ENCODE data around the gene BPIFA3. TPM values are rescaled to one million over a fixed set of nuclear protein-coding genes. Genes with fewer than 3 reads are reported as not detected.

BPIFA3 gene
- total RNA-seq, 4 donors from 2014 or later = not detected

DNA sequence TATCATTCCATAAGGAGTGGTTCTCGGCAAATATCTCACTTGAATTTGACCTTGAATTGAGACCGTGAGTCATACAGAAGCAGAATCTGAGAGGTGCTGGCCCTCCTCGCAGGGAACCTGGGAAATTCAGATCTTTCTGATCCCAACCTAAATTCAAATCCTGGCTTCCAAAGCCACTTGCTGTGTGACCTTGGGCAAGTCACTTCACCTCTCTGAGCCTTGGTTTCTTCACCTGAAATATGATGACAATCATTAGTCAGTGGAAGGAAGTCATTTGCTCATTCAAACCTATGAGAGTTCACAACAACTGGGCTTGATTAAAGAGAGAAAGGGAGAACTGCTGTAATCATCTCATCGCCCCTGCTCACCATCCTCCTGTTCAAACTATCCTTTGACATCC is 7.2 kb downstream of the BPIFA3 start:
- no peak overlapping the region for H3K27ac ChIP-seq (replicated peaks in 1 of 4)
- no peak overlapping the region for H3K4me3 ChIP-seq
- TF ChIP-seq, protein P1, sequence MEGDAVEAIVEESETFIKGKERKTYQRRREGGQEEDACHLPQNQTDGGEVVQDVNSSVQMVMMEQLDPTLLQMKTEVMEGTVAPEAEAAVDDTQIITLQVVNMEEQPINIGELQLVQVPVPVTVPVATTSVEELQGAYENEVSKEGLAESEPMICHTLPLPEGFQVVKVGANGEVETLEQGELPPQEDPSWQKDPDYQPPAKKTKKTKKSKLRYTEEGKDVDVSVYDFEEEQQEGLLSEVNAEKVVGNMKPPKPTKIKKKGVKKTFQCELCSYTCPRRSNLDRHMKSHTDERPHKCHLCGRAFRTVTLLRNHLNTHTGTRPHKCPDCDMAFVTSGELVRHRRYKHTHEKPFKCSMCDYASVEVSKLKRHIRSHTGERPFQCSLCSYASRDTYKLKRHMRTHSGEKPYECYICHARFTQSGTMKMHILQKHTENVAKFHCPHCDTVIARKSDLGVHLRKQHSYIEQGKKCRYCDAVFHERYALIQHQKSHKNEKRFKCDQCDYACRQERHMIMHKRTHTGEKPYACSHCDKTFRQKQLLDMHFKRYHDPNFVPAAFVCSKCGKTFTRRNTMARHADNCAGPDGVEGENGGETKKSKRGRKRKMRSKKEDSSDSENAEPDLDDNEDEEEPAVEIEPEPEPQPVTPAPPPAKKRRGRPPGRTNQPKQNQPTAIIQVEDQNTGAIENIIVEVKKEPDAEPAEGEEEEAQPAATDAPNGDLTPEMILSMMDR (IDR thresholded peaks at IDR 0.05) = no peak
- no peaks in the 10 kb centered on the region for H3K9me3 ChIP-seq
- peaks cover 0 to 49% (median 2%) of the 10 kb centered on the region in 4 donors for H3K27me3 ChIP-seq
- intact Hi-C loops (cut with DNase I) = no loop called here
- H3K36me3 ChIP-seq = no peaks in the 10 kb centered on the region
- WGBS = 80% methylated on average over 4 of the region's 4 CpGs
- H3K4me1 ChIP-seq = no peaks in the 10 kb centered on the region
- DNase-seq (ENCODE audit: extremely low spot score) = no peak

DNA sequence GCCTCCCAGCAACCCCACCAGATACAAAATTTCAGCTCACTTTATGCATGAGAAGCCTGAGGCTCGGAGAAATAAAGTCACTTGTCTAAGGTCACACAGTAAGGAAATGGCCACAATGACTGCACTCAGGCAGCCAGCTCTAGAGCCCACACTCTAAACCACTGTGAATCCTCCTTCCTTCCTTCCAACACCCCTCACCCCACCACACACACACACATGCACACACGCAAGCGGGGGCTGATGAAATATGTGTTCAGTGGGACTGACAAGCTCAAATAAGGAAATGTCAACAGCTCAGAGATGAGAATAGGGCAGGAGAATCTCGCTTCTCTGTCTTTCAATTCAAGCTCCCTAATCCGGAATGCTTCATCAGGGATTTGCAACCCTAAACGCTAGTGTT is 12.7 kb downstream of the BPIFA3 start:
- DNase-seq (ENCODE audit: extremely low spot score) = no peak
- TF ChIP-seq EP300 (IDR thresholded peaks at IDR 0.05) (no peak), POLR2AphosphoS5 (IDR thresholded peaks at IDR 0.05) (no peak)
- H3K4me3 ChIP-seq = no peak overlapping the region
- H3K27ac ChIP-seq (replicated peaks in 1 of 4) = no peak overlapping the region
- no peaks in the 10 kb centered on the region for H3K9me3 ChIP-seq
- no peaks in the 10 kb centered on the region for H3K4me1 ChIP-seq
- intact Hi-C loops (cut with DNase I) = no loop called here
- H3K36me3 ChIP-seq = no peaks in the 10 kb centered on the region
- peaks cover 0 to 63% (median 2%) of the 10 kb centered on the region in 4 donors for H3K27me3 ChIP-seq
- 50% methylated on average over 6 of the region's 6 CpGs for WGBS

DNA sequence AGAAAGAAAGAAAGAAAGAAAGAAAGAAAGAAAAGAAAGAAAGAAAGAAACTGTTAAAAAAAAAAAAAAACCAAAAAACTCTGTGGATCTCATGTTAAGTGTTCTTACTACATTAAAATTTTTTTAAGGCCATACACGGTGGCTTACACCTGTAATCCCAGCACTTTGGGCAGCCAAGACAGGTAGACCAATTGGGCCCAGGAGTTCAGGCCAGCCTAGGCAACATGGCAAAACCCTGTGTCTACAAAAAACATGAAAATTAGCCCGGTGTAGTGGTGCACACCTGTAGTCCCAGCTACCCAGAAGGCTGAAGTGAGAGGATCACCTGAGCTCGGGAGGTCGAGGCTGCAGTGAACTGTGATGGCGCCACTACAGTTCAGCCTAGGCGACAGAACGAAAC is 14.1 kb downstream of the BPIFA3 start:
- Histone ChIP-seq H3K9me3 (no peaks in the 10 kb centered on the region), H3K36me3 (no peaks in the 10 kb centered on the region), H3K4me1 (no peaks in the 10 kb centered on the region), H3K27ac (replicated peaks in 1 of 4) (no peak overlapping the region), H3K4me3 (no peak overlapping the region), H3K27me3 (peaks cover 0 to 71% (median 2%) of the 10 kb centered on the region in 4 donors)
- 70% methylated on average over 7 of the region's 7 CpGs for WGBS
- DNase-seq (ENCODE audit: extremely low spot score) = no peak
- TF ChIP-seq, protein P1 (IDR thresholded peaks at IDR 0.05) = no peak
- TF ChIP-seq POLR2AphosphoS5 (IDR thresholded peaks at IDR 0.05) = no peak
- TF ChIP-seq EP300 (IDR thresholded peaks at IDR 0.05) = no peak
- TF ChIP-seq POLR2A (IDR thresholded peaks at IDR 0.05; ENCODE audit: low read depth) = no peak
- intact Hi-C loops (cut with DNase I) = no loop called here

DNA sequence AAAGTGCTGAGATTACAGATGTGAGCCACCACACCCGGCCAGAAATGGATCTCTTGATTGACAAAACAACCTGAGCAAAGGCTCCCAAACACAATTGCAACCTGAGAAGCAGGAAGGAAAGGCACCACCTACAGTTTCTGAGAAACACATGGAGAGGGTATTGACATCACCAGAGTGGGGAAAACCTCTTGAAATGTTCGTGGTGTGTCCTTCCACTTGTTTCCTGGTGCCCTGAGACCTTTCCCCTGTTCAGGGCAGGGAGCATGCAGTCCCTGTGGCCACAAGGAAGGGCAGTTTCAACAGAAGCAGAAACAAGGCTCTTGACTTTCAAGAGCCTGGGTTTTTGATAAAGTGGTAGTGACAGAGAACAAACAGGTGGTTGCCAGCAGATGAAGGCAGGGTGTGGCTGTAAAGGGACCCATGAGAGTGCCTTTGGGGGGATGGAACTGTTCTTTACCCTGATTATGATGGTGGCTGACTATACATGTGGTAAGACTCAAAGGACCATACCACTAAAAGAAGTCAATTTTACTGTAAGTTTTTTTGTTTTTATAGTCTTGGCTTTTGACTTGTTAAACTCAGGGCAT is 15.4 kb downstream of the BPIFA3 start:
- H3K4me3 ChIP-seq = no peak overlapping the region
- no peaks in the 10 kb centered on the region for H3K9me3 ChIP-seq
- peaks cover 0 to 67% (median 2%) of the 10 kb centered on the region in 4 donors for H3K27me3 ChIP-seq
- H3K4me1 ChIP-seq = no peaks in the 10 kb centered on the region
- intact Hi-C loops (cut with DNase I) = no loop called here
- no peak for DNase-seq (ENCODE audit: extremely low spot score)
- H3K27ac ChIP-seq (replicated peaks in 1 of 4) = no peak overlapping the region
- 39% methylated on average over 2 of the region's 2 CpGs for WGBS
- TF ChIP-seq, protein P1 (IDR thresholded peaks at IDR 0.05) = no peak
- TF ChIP-seq EP300 (IDR thresholded peaks at IDR 0.05) = no peak
- no peak for TF ChIP-seq POLR2AphosphoS5 (IDR thresholded peaks at IDR 0.05)
- no peak for TF ChIP-seq POLR2A (IDR thresholded peaks at IDR 0.05; ENCODE audit: low read depth)
- no peaks in the 10 kb centered on the region for H3K36me3 ChIP-seq

DNA sequence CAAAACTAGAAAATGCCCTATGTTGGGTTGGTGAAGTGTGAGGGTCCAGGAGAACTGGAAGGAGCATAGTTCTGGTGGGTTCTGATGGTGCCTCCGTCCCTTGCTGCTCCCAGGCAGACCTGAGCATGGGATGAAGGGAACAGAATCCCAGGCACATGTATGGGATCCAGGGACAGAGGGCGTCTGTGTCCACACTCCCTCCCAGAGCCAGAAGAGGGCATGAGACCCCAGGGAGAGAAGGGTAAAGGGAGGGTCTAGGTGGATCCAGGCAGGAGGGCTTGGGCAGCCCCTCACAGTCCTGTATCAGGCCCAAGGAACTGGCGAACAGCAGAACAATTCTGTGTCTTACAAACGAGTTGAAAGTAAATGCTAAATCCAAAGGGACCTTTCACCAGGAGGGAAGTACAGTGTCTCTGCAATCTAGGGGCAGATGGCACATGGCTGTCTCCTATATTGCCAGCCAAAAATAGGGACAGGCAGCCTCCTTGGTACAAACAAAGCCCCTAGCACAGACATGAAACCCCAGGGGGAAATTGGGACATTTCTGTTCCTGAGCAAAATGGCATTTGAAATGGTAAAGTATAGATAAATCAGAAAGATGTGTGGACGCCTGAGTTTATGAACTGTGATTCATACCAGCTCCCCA is 16.1 kb downstream of the BPIFA3 start:
- peaks cover 0 to 67% (median 2%) of the 10 kb centered on the region in 4 donors for H3K27me3 ChIP-seq
- TF ChIP-seq EP300 (IDR thresholded peaks at IDR 0.05) = no peak
- TF ChIP-seq, protein P1 (IDR thresholded peaks at IDR 0.05) = no peak
- no peak for TF ChIP-seq POLR2A (IDR thresholded peaks at IDR 0.05; ENCODE audit: low read depth)
- TF ChIP-seq POLR2AphosphoS5 (IDR thresholded peaks at IDR 0.05) = no peak
- no peaks in the 10 kb centered on the region for H3K36me3 ChIP-seq
- H3K4me1 ChIP-seq = no peaks in the 10 kb centered on the region
- intact Hi-C loops (cut with DNase I) = no loop called here
- H3K27ac ChIP-seq (replicated peaks in 1 of 4) = no peak overlapping the region
- no peak for DNase-seq (ENCODE audit: extremely low spot score)
- no peaks in the 10 kb centered on the region for H3K9me3 ChIP-seq
- 16% methylated on average over 5 of the region's 5 CpGs for WGBS
- no peak overlapping the region for H3K4me3 ChIP-seq

All from esophagus muscularis mucosa (tissue), 4 donors.